Raji (cell line): ENCODE results near the gene TOR1AIP1.

Experiments
- POLR2A ChIP-seq: IDR thresholded peaks from 2 replicates; pipeline ENCODE4 v1.6.1; 2011; ENCODE audit warnings: low read depth, low read length, control low read depth; ENCODE audit not compliant: insufficient read depth

Gene TOR1AIP1

DNA sequence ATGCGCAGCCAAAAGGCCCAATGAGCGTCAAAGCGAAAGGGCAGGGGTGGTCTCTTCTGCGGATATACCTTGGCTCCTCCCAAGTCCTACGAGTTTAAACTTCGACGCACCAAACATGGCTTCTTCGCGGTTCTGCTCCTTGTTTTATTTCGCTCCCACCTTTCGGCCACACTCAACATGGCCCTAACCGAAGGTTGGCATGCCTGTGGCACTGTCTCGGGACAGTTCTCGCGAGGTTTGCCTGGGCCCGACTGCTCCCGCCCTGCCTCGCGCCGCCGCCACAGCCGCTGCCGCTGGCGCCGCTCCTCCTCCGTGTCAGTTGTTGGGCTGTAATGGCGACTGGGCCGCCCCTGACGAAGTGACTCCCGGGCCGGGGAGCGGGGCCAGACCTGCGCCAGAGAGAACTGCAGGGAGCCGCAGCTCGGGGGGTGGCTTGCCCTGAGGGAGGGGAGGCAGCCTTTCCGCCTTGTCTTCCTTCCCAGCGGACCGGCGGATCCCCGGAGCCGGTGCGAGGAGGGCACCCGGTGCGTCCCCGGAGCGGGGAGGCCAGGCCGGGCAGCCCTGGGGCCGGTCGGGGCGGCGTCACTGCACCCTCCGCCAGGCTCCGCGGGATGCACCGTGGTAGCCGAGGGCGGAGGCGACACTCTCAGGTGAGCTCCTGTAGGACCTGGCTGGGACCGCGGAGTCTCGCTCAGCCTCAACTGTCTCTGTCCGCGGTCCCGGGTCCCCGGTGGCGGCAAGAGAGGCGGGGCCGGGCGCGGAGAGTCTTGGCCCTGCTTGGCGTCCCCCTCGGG is 72.6 kb downstream of the TOR1AIP1 start, which contains the start of gene CEP350:
Gene CEP350 (plus strand): TSS at position 318 of the 794 bp plus-strand sequence. CDS start 31,372 bp downstream, outside the sequence.
- peak; percentile 90 for TF ChIP-seq POLR2A

DNA sequence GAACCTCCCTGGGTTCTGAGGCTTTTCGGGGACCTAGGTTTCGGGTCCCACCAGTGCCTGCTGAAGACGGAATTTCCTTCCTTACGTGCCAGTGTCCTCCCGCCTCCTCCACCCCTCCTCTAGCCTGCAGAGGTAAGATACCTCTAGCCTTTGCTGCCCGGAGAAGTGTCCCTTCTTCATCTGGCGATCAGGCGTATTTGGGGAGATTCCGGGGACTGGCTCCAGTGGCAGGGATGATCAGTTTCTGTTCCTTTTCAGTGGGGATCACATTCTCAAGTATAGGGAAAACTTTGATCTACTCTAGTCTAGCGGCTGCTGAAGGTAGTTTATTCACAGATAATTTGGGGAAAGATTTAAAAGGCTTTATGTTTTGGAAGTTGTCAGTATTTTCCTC is 73.2 kb downstream of the TOR1AIP1 start:
- TF ChIP-seq POLR2A: no peak

DNA sequence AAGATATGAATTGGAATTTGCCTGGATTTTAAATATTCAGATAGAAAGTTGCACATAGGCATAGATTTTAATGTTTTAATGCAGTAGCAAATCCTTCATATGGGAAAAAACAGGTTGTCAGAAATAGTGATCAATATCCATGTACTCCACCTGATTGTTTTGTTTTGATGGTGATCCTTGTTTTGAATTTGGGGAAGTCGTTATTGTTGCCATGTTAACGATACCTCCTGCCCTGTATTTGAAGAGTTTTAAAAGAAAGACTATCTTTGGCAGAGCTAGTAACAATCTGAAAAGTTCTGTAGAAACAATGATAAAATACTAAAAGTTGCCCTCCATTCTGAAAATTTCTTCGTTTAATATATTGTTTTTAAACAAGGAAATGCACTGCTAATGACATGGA is 73.6 kb downstream of the TOR1AIP1 start:
- TF ChIP-seq POLR2A: no peak

DNA sequence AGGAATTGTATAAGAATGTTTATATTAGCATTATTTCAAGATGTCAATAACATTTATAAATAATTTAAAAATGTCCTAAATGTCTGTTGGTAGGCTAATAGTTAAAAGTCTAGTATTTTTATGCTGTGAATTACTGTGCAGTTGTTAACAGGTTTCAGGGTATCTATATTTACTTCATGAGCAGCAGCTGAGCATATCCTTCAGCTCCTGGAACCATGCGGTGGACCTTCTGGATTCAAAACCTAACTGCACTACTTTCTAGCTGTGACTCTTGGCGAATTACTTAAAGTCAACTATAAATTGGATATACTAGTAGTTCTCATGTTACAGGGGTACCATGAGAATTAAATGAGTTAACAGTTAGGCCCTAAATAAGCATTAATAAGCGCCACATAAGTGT is 76.3 kb downstream of the TOR1AIP1 start:
- no peak for TF ChIP-seq POLR2A

DNA sequence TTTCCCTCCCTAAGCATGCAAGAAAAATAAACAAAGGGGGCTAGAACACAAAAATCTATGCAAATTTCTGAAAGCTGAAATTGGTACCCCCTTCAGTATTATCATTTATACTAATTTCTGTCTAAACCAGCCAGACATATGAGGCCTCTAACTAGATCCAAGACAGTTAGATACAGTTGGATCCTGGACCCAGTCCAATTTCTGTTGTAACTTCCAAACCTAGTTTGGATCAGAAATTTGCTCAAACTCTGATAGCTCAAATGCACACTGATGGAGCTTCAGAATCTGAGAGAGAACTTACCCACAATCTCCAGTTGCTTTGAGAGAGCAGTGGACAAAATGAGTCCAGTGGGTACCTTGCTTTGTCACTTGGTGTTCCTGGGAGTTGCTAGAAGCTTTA is 84.5 kb downstream of the TOR1AIP1 start:
- TF ChIP-seq POLR2A: no peak

DNA sequence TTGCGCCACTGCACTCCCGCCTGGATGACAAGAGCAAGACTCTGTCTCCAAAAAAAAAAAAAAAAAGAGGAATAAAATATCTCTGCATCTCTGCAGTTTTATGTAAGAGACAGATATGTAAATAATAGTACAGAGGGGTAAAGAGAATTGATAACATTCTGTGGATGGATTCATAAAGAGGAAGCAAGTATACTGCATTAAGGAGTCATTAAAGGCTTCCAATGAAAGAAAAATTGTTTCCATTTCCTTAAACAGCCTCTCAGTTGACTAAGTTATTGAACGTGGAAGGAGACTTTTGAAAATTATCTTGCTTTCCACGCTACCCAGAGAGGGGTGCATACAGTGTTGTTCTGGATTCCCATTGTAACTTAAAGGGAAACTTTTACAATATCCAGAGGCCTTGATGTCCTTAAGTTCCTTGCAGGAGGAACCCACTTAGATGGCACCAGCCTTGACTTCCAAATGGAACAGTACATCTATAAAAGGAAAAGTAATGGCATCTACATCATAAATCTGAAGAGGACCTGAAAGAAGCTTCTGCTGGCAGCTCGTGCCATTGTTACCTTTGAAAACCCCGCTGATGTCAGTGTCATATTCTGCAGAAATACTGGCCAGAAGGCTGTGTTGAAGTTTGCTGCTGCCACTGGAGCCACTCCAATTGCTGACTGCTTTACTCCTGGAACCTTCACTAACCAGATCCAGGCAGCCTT is 86.4 kb downstream of the TOR1AIP1 start:
- TF ChIP-seq POLR2A: no peak

DNA sequence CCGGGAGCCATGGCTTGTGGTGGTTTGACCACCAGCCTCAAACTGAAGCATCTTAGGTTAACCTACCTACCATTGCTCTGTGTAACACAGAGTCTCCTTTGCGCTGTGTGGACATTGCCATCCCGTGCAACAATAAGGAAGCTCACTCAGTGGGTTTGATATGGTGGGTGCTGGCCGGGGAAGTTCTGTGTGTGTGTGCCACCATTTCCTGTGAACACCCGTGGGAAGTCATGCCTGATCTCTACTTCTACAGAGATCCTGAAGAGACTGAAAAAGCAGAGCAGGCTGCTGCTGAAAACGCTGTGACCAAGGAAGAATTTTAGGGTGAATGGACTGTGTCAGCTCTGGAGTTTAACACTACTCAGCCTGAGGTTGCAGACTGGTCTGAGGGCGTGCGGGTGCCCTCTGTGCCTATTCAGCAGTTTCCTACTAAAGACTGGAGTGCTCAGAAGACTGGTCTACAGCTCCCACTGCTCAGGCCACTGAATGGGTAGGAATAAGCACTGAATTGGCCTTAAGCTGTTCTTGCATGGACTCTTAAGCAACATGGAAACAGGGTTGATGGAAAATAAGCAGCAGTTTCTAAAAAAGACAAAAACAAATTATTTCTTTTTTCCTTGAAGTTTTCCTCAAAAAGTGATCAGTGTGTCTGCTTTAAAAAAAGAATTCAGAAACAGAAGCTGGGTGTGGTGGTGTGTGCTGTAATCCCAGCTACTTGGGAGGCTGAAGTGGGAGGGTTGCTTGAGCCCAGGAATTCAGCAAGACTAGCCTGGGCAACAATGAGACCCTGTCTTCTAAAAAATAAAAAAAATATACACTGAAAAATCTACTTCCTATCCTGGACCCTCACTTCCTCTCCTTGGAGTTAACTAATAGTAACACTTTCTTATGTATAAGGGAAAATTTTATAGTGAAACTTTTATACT is 87.2 kb downstream of the TOR1AIP1 start:
- TF ChIP-seq POLR2A: no peak
